ENCODE results near the gene SELP. TPM values are rescaled to one million over a fixed set of nuclear protein-coding genes. Genes with fewer than 3 reads are reported as not detected.
"Not testable (repeated sequence)": the region's sequence is repeated elsewhere in the genome, so short reads cannot be mapped to it uniquely, and the experiment has no call there.

Gene SELP
- polyA plus RNA-seq, 1 of the 3 experiments (the other 2 are of a cell fraction), result not detected

- POLR2A ChIA-PET; H3K4me3 ChIP-seq (ENCODE audit: low read depth in 2 of 2, low read length in 1 of 2); H3K27ac ChIP-seq (ENCODE audit: low read depth in 2 of 2, low read length in 1 of 2); H3K9me3 ChIP-seq; H3K4me2 ChIP-seq; CTCF ChIA-PET; H3K79me2 ChIP-seq (ENCODE audit: insufficient read depth); H3K4me1 ChIP-seq (ENCODE audit: control insufficient read depth in 1 of 2, insufficient read depth in 2 of 2, low read depth in 1 of 2, low read length in 1 of 2); H3K9ac ChIP-seq; H4K20me1 ChIP-seq (ENCODE audit: insufficient read depth); H3K36me3 ChIP-seq (replicated peaks in 1 of 2; ENCODE audit: control insufficient read depth in 1 of 2, insufficient read depth in 2 of 2, low read length in 1 of 2); DNase-seq; H3K9me2 ChIP-seq; H3F3A ChIP-seq (replicated peaks; ENCODE audit: insufficient read depth): not testable (repeated sequence)
- Histone ChIP-seq H3K27me3 (ENCODE audit: insufficient read depth) (peaks cover 23% of the 10 kb centered on the region; the same call in 1 of the 2 replicates), H2AFZ (ENCODE audit: low read depth) (0 out of 2 replicates have a peak overlapping the region, but pooled peaks have one; percentile 45)
- WGBS (ENCODE audit: low lambda C conversion rate), result 20% methylated on average over 2 of the region's 2 CpGs
Measured at GRCh38 chr1:169667227-169667639, 37.3 kb upstream of the SELP start.

- H2AFZ ChIP-seq (ENCODE audit: low read depth); H4K20me1 ChIP-seq (ENCODE audit: insufficient read depth); H3K4me2 ChIP-seq; H3K79me2 ChIP-seq (ENCODE audit: insufficient read depth); H3K4me3 ChIP-seq (ENCODE audit: low read depth in 2 of 2, low read length in 1 of 2); DNase-seq; H3K4me1 ChIP-seq (ENCODE audit: control insufficient read depth in 1 of 2, insufficient read depth in 2 of 2, low read depth in 1 of 2, low read length in 1 of 2); H3K9me2 ChIP-seq; H3K27ac ChIP-seq (ENCODE audit: low read depth in 2 of 2, low read length in 1 of 2); POLR2A ChIA-PET; H3K36me3 ChIP-seq (replicated peaks in 1 of 2; ENCODE audit: control insufficient read depth in 1 of 2, insufficient read depth in 2 of 2, low read length in 1 of 2); H3K9me3 ChIP-seq; H3F3A ChIP-seq (replicated peaks; ENCODE audit: insufficient read depth); H3K9ac ChIP-seq; CTCF ChIA-PET: not testable (repeated sequence)
- H3K27me3 ChIP-seq (ENCODE audit: insufficient read depth), result peaks cover 34% of the 10 kb centered on the region
- WGBS (ENCODE audit: low lambda C conversion rate), result 10% methylated on average over 4 of the region's 8 CpGs
Measured at GRCh38 chr1:169662680-169663079, 32.8 kb upstream of the SELP start.

- 11% methylated on average over 4 of the region's 16 CpGs for WGBS (ENCODE audit: low lambda C conversion rate)
- H3K27me3 ChIP-seq (ENCODE audit: insufficient read depth), result peaks cover 44% of the 10 kb centered on the region
- POLR2A ChIA-PET; H4K20me1 ChIP-seq (ENCODE audit: insufficient read depth); DNase-seq; H3K79me2 ChIP-seq (ENCODE audit: insufficient read depth); H3K4me3 ChIP-seq (ENCODE audit: low read depth in 2 of 2, low read length in 1 of 2); H2AFZ ChIP-seq (ENCODE audit: low read depth); H3K9me3 ChIP-seq; H3K27ac ChIP-seq (ENCODE audit: low read depth in 2 of 2, low read length in 1 of 2); H3F3A ChIP-seq (replicated peaks; ENCODE audit: insufficient read depth); H3K4me1 ChIP-seq (ENCODE audit: control insufficient read depth in 1 of 2, insufficient read depth in 2 of 2, low read depth in 1 of 2, low read length in 1 of 2); H3K36me3 ChIP-seq (replicated peaks in 1 of 2; ENCODE audit: control insufficient read depth in 1 of 2, insufficient read depth in 2 of 2, low read length in 1 of 2); H3K4me2 ChIP-seq; H3K9ac ChIP-seq; CTCF ChIA-PET; H3K9me2 ChIP-seq: not testable (repeated sequence)
Measured at GRCh38 chr1:169661066-169661465, 31.1 kb upstream of the SELP start.

GRCh38 chr1:169658777-169659176 is 28.9 kb upstream of the SELP start:
- POLR2A ChIA-PET, CTCF ChIA-PET: not testable (repeated sequence)

GRCh38 chr1:169653873-169654272 is 23.9 kb upstream of the SELP start:
- no peak for DNase-seq
- Histone ChIP-seq H3F3A (replicated peaks; ENCODE audit: insufficient read depth) (no peaks in the 10 kb centered on the region), H3K79me2 (ENCODE audit: insufficient read depth) (no peaks in the 10 kb centered on the region), H3K4me3 (ENCODE audit: low read depth in 2 of 2, low read length in 1 of 2) (no peak overlapping the region), H3K4me1 (ENCODE audit: control insufficient read depth in 1 of 2, insufficient read depth in 2 of 2, low read depth in 1 of 2, low read length in 1 of 2) (no peaks in the 10 kb centered on the region), H2AFZ (ENCODE audit: low read depth) (no peak overlapping the region), H4K20me1 (ENCODE audit: insufficient read depth) (no peaks in the 10 kb centered on the region), H3K4me2 (no peak overlapping the region), H3K27me3 (ENCODE audit: insufficient read depth) (peaks cover 26% of the 10 kb centered on the region), H3K9me2 (no peaks in the 10 kb centered on the region), H3K9ac (no peak overlapping the region), H3K27ac (ENCODE audit: low read depth in 2 of 2, low read length in 1 of 2) (no peak overlapping the region), H3K36me3 (replicated peaks in 1 of 2; ENCODE audit: control insufficient read depth in 1 of 2, insufficient read depth in 2 of 2, low read length in 1 of 2) (no peaks in the 10 kb centered on the region), H3K9me3 (no peaks in the 10 kb centered on the region)
- no peak for TF ChIP-seq GATA2 (CRISPR knock-in tag; IDR thresholded peaks at IDR 0.05)
- ChIA-PET POLR2A (no interaction called here), CTCF (no interaction called here)
- 0% methylated on average over 2 of the region's 2 CpGs for WGBS (ENCODE audit: low lambda C conversion rate)

More at GRCh38 chr1:169658777-169659176, 28.9 kb upstream of the SELP start:
- not testable (repeated sequence) for H4K20me1 ChIP-seq (ENCODE audit: insufficient read depth); DNase-seq; H3K4me3 ChIP-seq (ENCODE audit: low read depth in 2 of 2, low read length in 1 of 2); H3K9me2 ChIP-seq; H3K36me3 ChIP-seq (replicated peaks in 1 of 2; ENCODE audit: control insufficient read depth in 1 of 2, insufficient read depth in 2 of 2, low read length in 1 of 2); H3K27ac ChIP-seq (ENCODE audit: low read depth in 2 of 2, low read length in 1 of 2); H3K9me3 ChIP-seq; H3K4me1 ChIP-seq (ENCODE audit: control insufficient read depth in 1 of 2, insufficient read depth in 2 of 2, low read depth in 1 of 2, low read length in 1 of 2); H3F3A ChIP-seq (replicated peaks; ENCODE audit: insufficient read depth); H2AFZ ChIP-seq (ENCODE audit: low read depth); H3K4me2 ChIP-seq; H3K79me2 ChIP-seq (ENCODE audit: insufficient read depth); H3K9ac ChIP-seq
- H3K27me3 ChIP-seq (ENCODE audit: insufficient read depth), result peaks cover 37% of the 10 kb centered on the region

Data from SK-N-SH (cell line).